Keratinocyte (primary cell): ENCODE results near the gene SORBS2. TPM values are rescaled to one million over a fixed set of nuclear protein-coding genes. Genes with fewer than 3 reads are reported as not detected.

ENCODE experiments used
- DNase-seq: peaks from one replicate; pipeline ENCODE4 v3.0.0-alpha.2; 2011; ENCODE audit warnings: low read depth, missing footprints, low spot score
- FAIRE-seq: peaks from 2 replicates; lab custom pipeline; 2011; peaks lifted over from hg19 to GRCh38; lab: Jason Lieb, UNC
- H2AFZ ChIP-seq: 2 replicates; pipeline ENCODE4 v1.6.0; 2012; ENCODE audit warnings: low read length, control low read depth, inconsistent platforms; ENCODE audit not compliant: control insufficient read depth
- H3K27ac ChIP-seq: 2 replicates; pipeline ENCODE4 v1.5.1; 2011; ENCODE audit warnings: low read length; ENCODE audit not compliant: control insufficient read depth, insufficient read depth
- H3K27me3 ChIP-seq: 3 replicates; pipeline ENCODE4 v1.6.0; 2011; ENCODE audit warnings: low read length; ENCODE audit not compliant: control insufficient read depth, insufficient read depth; ENCODE audit errors: extremely low read depth
- H3K36me3 ChIP-seq, 2 experiments: 2 replicates in 1 of 2; 3 replicates in 1 of 2; pipeline ENCODE4 v1.5.1; 2011; ENCODE audit warnings: low read length in 2 of 2, mild to moderate bottlenecking in 1 of 2; ENCODE audit not compliant: control insufficient read depth in 2 of 2, insufficient read depth in 2 of 2; ENCODE audit errors: extremely low read depth in 1 of 2
- H3K4me1 ChIP-seq: 3 replicates; pipeline ENCODE4 v1.5.1; 2011; ENCODE audit warnings: low read length; ENCODE audit not compliant: control insufficient read depth, insufficient read depth; ENCODE audit errors: extremely low read depth
- H3K4me2 ChIP-seq: 3 replicates; pipeline ENCODE4 v1.6.0; 2011; ENCODE audit warnings: low read depth, low read length; ENCODE audit not compliant: control insufficient read depth, insufficient read depth; ENCODE audit errors: extremely low read depth
- H3K4me3 ChIP-seq, 3 experiments: fragments of 200-600 bp in 1 of 3; sonication (generic) in 1 of 3; 2 replicates in 2 of 3; 3 replicates in 1 of 3; pipeline ENCODE4 v1.5.1; 2011 to 2016; ENCODE audit warnings: low read length in 3 of 3, mild to moderate bottlenecking in 3 of 3, control low read depth in 2 of 3, inconsistent platforms in 1 of 3, low read depth in 1 of 3, mixed read lengths in 1 of 3, mixed run types in 1 of 3, moderate library complexity in 1 of 3; ENCODE audit not compliant: control insufficient read depth in 2 of 3, insufficient read depth in 2 of 3; ENCODE audit errors: extremely low read depth in 1 of 3
- H3K79me2 ChIP-seq: 2 replicates; pipeline ENCODE4 v1.6.0; 2012; ENCODE audit warnings: low read length; ENCODE audit not compliant: control insufficient read depth, insufficient read depth
- H3K9ac ChIP-seq: 3 replicates; pipeline ENCODE4 v1.6.0; 2011; ENCODE audit warnings: low read length; ENCODE audit not compliant: control insufficient read depth, insufficient read depth; ENCODE audit errors: extremely low read depth
- H3K9me1 ChIP-seq: 3 replicates; pipeline ENCODE4 v1.6.0; 2011; ENCODE audit warnings: low read length; ENCODE audit not compliant: control insufficient read depth, insufficient read depth; ENCODE audit errors: extremely low read depth
- H3K9me3 ChIP-seq: 2 replicates; pipeline ENCODE4 v1.5.1; 2012; ENCODE audit warnings: low read depth, low read length; ENCODE audit not compliant: control insufficient read depth
- H4K20me1 ChIP-seq: 3 replicates; pipeline ENCODE4 v1.6.0; 2011; ENCODE audit warnings: low read length; ENCODE audit not compliant: control insufficient read depth, insufficient read depth; ENCODE audit errors: extremely low read depth
- CTCF ChIP-seq, 3 experiments: IDR thresholded peaks in 1 of 3; conservative IDR thresholded peaks in 1 of 3; optimal IDR thresholded peaks in 1 of 3; 2 replicates in 2 of 3; 3 replicates in 1 of 3; pipeline versions ENCODE3 to v1.5.1; 2011; ENCODE audit warnings: low read length in 3 of 3, mild to moderate bottlenecking in 3 of 3, moderate library complexity in 2 of 3, control low read depth in 1 of 3, inconsistent platforms in 1 of 3; ENCODE audit not compliant: insufficient read depth in 2 of 3; ENCODE audit errors: extremely low read depth in 1 of 3
- EZH2 ChIP-seq: IDR thresholded peaks from one replicate; pipeline ENCODE4 v1.6.1; 2012; ENCODE audit warnings: inconsistent platforms, mild to moderate bottlenecking, low read length, moderate library complexity
- dilution Hi-C: fragments of 300-500 bp; cut with MboI; formaldehyde crosslinking; loops from one replicate; pipeline ENCODE4 v1.7.0; 2020; ENCODE audit warnings: low sequenced_read_pairs; ENCODE audit not compliant: extremely low pct_ligation_motif_present
- polyA plus RNA-seq, 5 experiments: library from polyadenylated mRNA; depleted of rRNA in 3 of 5; stranded (reverse) in 3 of 5; stranded (forward) in 1 of 5; unstranded in 1 of 5; fragments of >200 nt; gene quantifications; 1 replicate in 1 of 5; 2 replicates in 3 of 5; 3 replicates in 1 of 5; pipeline versions ENCODE4 v1.2.1 to v1.2.3, GENCODE V29; 2011 to 2012; ENCODE audit warnings: missing spikeins in 2 of 5, low read depth in 1 of 5, low replicate concordance in 1 of 5

Gene SORBS2
- polyA plus RNA-seq, 1 donor (not counting 4 experiments of a cell fraction or from before 2014, with no cell fraction given) = 0.14 TPM

GRCh38 chr4:185817403-185817818, 5.4 kb upstream of the SORBS2 start:
- TF ChIP-seq CTCF (optimal IDR thresholded peaks at IDR 0.05 in 1 of 3, IDR thresholded peaks at IDR 0.05 in 1 of 3, conservative IDR thresholded peaks at IDR 0.05 in 1 of 3; ENCODE audit: extremely low read depth in 1 of 3, insufficient read depth in 2 of 3, low read length in 3 of 3) = no peak
- no peak for TF ChIP-seq EZH2
- no peak for FAIRE-seq

DNA sequence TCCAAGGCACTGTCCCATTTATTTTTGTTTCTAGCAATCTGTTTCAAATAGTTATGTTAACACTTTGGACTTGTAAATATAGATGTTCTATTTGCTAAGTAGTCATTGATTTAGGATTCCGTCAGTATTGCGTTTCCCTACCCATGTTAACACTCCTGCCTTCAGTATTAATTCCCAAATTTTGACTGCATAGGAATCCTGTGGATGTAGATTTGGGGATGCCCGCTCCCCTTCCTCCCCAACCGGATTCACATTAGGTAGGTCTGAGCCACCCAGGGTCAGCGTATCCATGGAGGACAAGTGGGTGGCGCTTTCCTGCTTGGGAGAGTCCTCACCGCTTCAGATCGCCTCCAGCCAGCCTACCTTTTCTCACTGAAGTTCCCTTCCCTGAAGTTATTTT, 1.1 kb upstream of the SORBS2 start:
- Histone ChIP-seq H3K4me1 (no peaks in the 10 kb centered on the region), H3K79me2 (no peaks in the 10 kb centered on the region), H2AFZ (no peak overlapping the region), H3K9me1 (no peaks in the 10 kb centered on the region), H3K27me3 (no peaks in the 10 kb centered on the region), H3K4me3 (no peak overlapping the region), H3K9me3 (no peaks in the 10 kb centered on the region), H3K9ac (no peak overlapping the region), H3K4me2 (no peak overlapping the region), H3K27ac (no peak overlapping the region), H3K36me3 (no peaks in the 10 kb centered on the region), H4K20me1 (no peaks in the 10 kb centered on the region)
- TF ChIP-seq CTCF (optimal IDR thresholded peaks at IDR 0.05 in 1 of 3, IDR thresholded peaks at IDR 0.05 in 1 of 3, conservative IDR thresholded peaks at IDR 0.05 in 1 of 3; ENCODE audit: extremely low read depth in 1 of 3, insufficient read depth in 2 of 3, low read length in 3 of 3) (no peak), EZH2 (no peak)
- dilution Hi-C loops = no loop called here
- DNase-seq (no peak), FAIRE-seq (no peak)

More at GRCh38 chr4:185817403-185817818, 5.4 kb upstream of the SORBS2 start:
- no peaks in the 10 kb centered on the region for H3K4me1 ChIP-seq
- H3K9ac ChIP-seq = no peak overlapping the region
- H3K79me2 ChIP-seq = no peaks in the 10 kb centered on the region
- no peaks in the 10 kb centered on the region for H3K27me3 ChIP-seq
- no peak overlapping the region for H3K4me3 ChIP-seq
- no peak overlapping the region for H3K27ac ChIP-seq
- H3K9me1 ChIP-seq = no peaks in the 10 kb centered on the region
- H4K20me1 ChIP-seq = no peaks in the 10 kb centered on the region
- H3K9me3 ChIP-seq = no peaks in the 10 kb centered on the region
- no peak for DNase-seq
- no peak overlapping the region for H2AFZ ChIP-seq
- H3K36me3 ChIP-seq = no peaks in the 10 kb centered on the region
- no peak overlapping the region for H3K4me2 ChIP-seq
- dilution Hi-C loops = no loop called here
